Memory B cell (primary cell): ENCODE results near the gene MFSD8.
"Not testable (repeated sequence)": the region's sequence is repeated elsewhere in the genome, so short reads cannot be mapped to it uniquely, and the experiment has no call there.

Source experiments
- ATAC-seq: fragments of 150-1000 bp; cut with Tn5 transposase; 2 replicates; pipeline ENCODE4 v1.10.0; 2021; ENCODE audit warnings: low read depth, mild to moderate bottlenecking, moderate library complexity
- DNase-seq, 2 donors: peaks; one replicate each; pipeline ENCODE4 v3.0.0; 2022; ENCODE audit warnings: low spot score in 2 of 2
- H3K27ac Mint-ChIP-seq: one replicate; pipeline ENCODE4 v1.8.0; 2022; ENCODE audit warnings: mild to moderate bottlenecking, moderate library complexity, mixed read lengths
- H3K27me3 Mint-ChIP-seq: one replicate; pipeline ENCODE4 v1.8.0; 2022; ENCODE audit warnings: mixed read lengths
- H3K36me3 Mint-ChIP-seq: one replicate; pipeline ENCODE4 v1.8.0; 2022; ENCODE audit warnings: mild to moderate bottlenecking, mixed read lengths
- H3K4me1 Mint-ChIP-seq: one replicate; pipeline ENCODE4 v1.8.0; 2022; ENCODE audit warnings: mixed read lengths
- H3K4me3 Mint-ChIP-seq: one replicate; pipeline ENCODE4 v1.8.0; 2022; ENCODE audit warnings: mild to moderate bottlenecking, moderate library complexity, mixed read lengths
- H3K9me3 Mint-ChIP-seq: one replicate; pipeline ENCODE4 v1.8.0; 2022; ENCODE audit warnings: mixed read lengths

MFSD8 gene

GRCh38 chr4:127967141-127967775 is 2.3 kb upstream of the MFSD8 start:
- Mint-ChIP-seq H3K4me1 (peaks cover 14% of the 10 kb centered on the region), H3K4me3 (peak overlapping the region; percentile 28), H3K36me3 (no peaks in the 10 kb centered on the region), H3K9me3 (no peaks in the 10 kb centered on the region), H3K27ac (no peak overlapping the region), H3K27me3 (no peaks in the 10 kb centered on the region)
- ATAC-seq (no peak), DNase-seq (no peak)

GRCh38 chr4:127965803-127966175 is 816 bp upstream of the MFSD8 start:
- H3K27me3 Mint-ChIP-seq = no peaks in the 10 kb centered on the region
- H3K4me1 Mint-ChIP-seq = peaks cover 14% of the 10 kb centered on the region
- H3K4me3 Mint-ChIP-seq = peak overlapping the region; percentile 88
- peak overlapping the region; percentile 90 for H3K27ac Mint-ChIP-seq
- no peaks in the 10 kb centered on the region for H3K9me3 Mint-ChIP-seq
- DNase-seq (peak in 1 of 2 donors; percentile 55), ATAC-seq (peak; percentile 36)
- H3K36me3 Mint-ChIP-seq = no peaks in the 10 kb centered on the region

- DNase-seq, H3K27me3 Mint-ChIP-seq: not testable (repeated sequence)
- H3K27ac Mint-ChIP-seq = peak overlapping the region; percentile 90
These were observed 429 bp downstream of the MFSD8 start for GRCh38 chr4:127964426-127965061.

GRCh38 chr4:127963633-127964398 is 1.2 kb downstream of the MFSD8 start:
- Mint-ChIP-seq H3K4me1 (peaks cover 14% of the 10 kb centered on the region), H3K4me3 (peak overlapping the region; percentile 88), H3K27ac (peak overlapping the region; percentile 86)
- H3K9me3 Mint-ChIP-seq, ATAC-seq, H3K36me3 Mint-ChIP-seq, H3K27me3 Mint-ChIP-seq: not testable (repeated sequence)
- DNase-seq = peak in 1 of 2 donors; percentile 14

More at GRCh38 chr4:127964426-127965061, 429 bp downstream of the MFSD8 start:
- H3K4me3 Mint-ChIP-seq = peak overlapping the region; percentile 88
- ATAC-seq = peak; percentile 12
- not testable (repeated sequence) for H3K36me3 Mint-ChIP-seq, H3K9me3 Mint-ChIP-seq
- peaks cover 14% of the 10 kb centered on the region for H3K4me1 Mint-ChIP-seq

GRCh38 chr4:127959794-127960193 is 5.2 kb downstream of the MFSD8 start:
- no peaks in the 10 kb centered on the region for H3K9me3 Mint-ChIP-seq
- H3K4me1 Mint-ChIP-seq = peaks cover 6% of the 10 kb centered on the region
- H3K36me3 Mint-ChIP-seq = peaks cover under 1% of the 10 kb centered on the region
- DNase-seq (no peak), ATAC-seq (no peak)
- H3K27ac Mint-ChIP-seq = no peak overlapping the region
- no peaks in the 10 kb centered on the region for H3K27me3 Mint-ChIP-seq
- H3K4me3 Mint-ChIP-seq = no peak overlapping the region

- DNase-seq = no peak
- no peak for ATAC-seq
- Mint-ChIP-seq H3K27ac (no peak overlapping the region), H3K27me3 (no peaks in the 10 kb centered on the region), H3K4me3 (no peak overlapping the region), H3K9me3 (no peaks in the 10 kb centered on the region), H3K36me3 (peaks cover 5% of the 10 kb centered on the region), H3K4me1 (peaks cover 4% of the 10 kb centered on the region)
These were observed 7.9 kb downstream of the MFSD8 start for GRCh38 chr4:127957105-127957504.

- ATAC-seq = no peak
- Mint-ChIP-seq H3K27me3 (no peaks in the 10 kb centered on the region), H3K4me3 (no peak overlapping the region), H3K36me3 (peaks cover 14% of the 10 kb centered on the region), H3K4me1 (no peaks in the 10 kb centered on the region), H3K27ac (no peak overlapping the region), H3K9me3 (no peaks in the 10 kb centered on the region)
- no peak for DNase-seq
These were observed 28.0 kb downstream of the MFSD8 start for GRCh38 chr4:127936974-127937373.

GRCh38 chr4:127931836-127932235 is 33.1 kb downstream of the MFSD8 start:
- not testable (repeated sequence) for ATAC-seq, H3K9me3 Mint-ChIP-seq, H3K4me1 Mint-ChIP-seq

GRCh38 chr4:127930175-127930574 is 34.8 kb downstream of the MFSD8 start:
- Mint-ChIP-seq H3K4me3 (no peak overlapping the region), H3K9me3 (peaks cover 4% of the 10 kb centered on the region), H3K36me3 (peaks cover 23% of the 10 kb centered on the region), H3K27ac (no peak overlapping the region), H3K27me3 (no peaks in the 10 kb centered on the region), H3K4me1 (peaks cover 3% of the 10 kb centered on the region)
- DNase-seq (no peak), ATAC-seq (no peak)

More at GRCh38 chr4:127931836-127932235, 33.1 kb downstream of the MFSD8 start:
- H3K27ac Mint-ChIP-seq, H3K4me3 Mint-ChIP-seq, DNase-seq, H3K27me3 Mint-ChIP-seq: not testable (repeated sequence)
- H3K36me3 Mint-ChIP-seq = peaks cover 13% of the 10 kb centered on the region

- H3K4me3 Mint-ChIP-seq, ATAC-seq, DNase-seq, H3K9me3 Mint-ChIP-seq, H3K4me1 Mint-ChIP-seq, H3K27me3 Mint-ChIP-seq, H3K27ac Mint-ChIP-seq: not testable (repeated sequence)
- peaks cover 41% of the 10 kb centered on the region for H3K36me3 Mint-ChIP-seq
These were observed 39.3 kb downstream of the MFSD8 start for GRCh38 chr4:127925720-127926119.

- no peak overlapping the region for H3K27ac Mint-ChIP-seq
- H3K4me3 Mint-ChIP-seq = no peak overlapping the region
- no peaks in the 10 kb centered on the region for H3K27me3 Mint-ChIP-seq
- DNase-seq (no peak), ATAC-seq (no peak)
- peaks cover 6% of the 10 kb centered on the region for H3K4me1 Mint-ChIP-seq
- H3K36me3 Mint-ChIP-seq = peaks cover 40% of the 10 kb centered on the region
- H3K9me3 Mint-ChIP-seq = peaks cover 4% of the 10 kb centered on the region
These were observed 42.7 kb downstream of the MFSD8 start for GRCh38 chr4:127922226-127922625.

GRCh38 chr4:127920521-127920920 is 44.5 kb downstream of the MFSD8 start:
- Mint-ChIP-seq H3K4me3 (no peak overlapping the region), H3K36me3 (peaks cover 32% of the 10 kb centered on the region), H3K4me1 (peaks cover 6% of the 10 kb centered on the region), H3K9me3 (peaks cover 2% of the 10 kb centered on the region), H3K27ac (no peak overlapping the region), H3K27me3 (no peaks in the 10 kb centered on the region)
- ATAC-seq = no peak
- DNase-seq = no peak

GRCh38 chr4:127917151-127917550 is 47.8 kb downstream of the MFSD8 start:
- peaks cover 4% of the 10 kb centered on the region for H3K4me1 Mint-ChIP-seq
- no peaks in the 10 kb centered on the region for H3K27me3 Mint-ChIP-seq
- DNase-seq = no peak
- H3K4me3 Mint-ChIP-seq = no peak overlapping the region
- H3K36me3 Mint-ChIP-seq = peaks cover 14% of the 10 kb centered on the region
- H3K27ac Mint-ChIP-seq = no peak overlapping the region
- H3K9me3 Mint-ChIP-seq = no peaks in the 10 kb centered on the region
- no peak for ATAC-seq

GRCh38 chr4:127916512-127916911 is 48.5 kb downstream of the MFSD8 start:
- Mint-ChIP-seq H3K4me1 (peaks cover 4% of the 10 kb centered on the region), H3K4me3 (no peak overlapping the region), H3K27ac (no peak overlapping the region), H3K36me3 (peaks cover 14% of the 10 kb centered on the region), H3K27me3 (no peaks in the 10 kb centered on the region), H3K9me3 (no peaks in the 10 kb centered on the region)
- no peak for ATAC-seq
- DNase-seq = no peak
